Measurements from ENCODE around the gene BRSK1. TPM values are rescaled to one million over a fixed set of nuclear protein-coding genes. Genes with fewer than 3 reads are reported as not detected.

BRSK1 gene
- total RNA-seq, 2 experiments from 2014 or later, result 7.3 to 7.5 TPM

DNA sequence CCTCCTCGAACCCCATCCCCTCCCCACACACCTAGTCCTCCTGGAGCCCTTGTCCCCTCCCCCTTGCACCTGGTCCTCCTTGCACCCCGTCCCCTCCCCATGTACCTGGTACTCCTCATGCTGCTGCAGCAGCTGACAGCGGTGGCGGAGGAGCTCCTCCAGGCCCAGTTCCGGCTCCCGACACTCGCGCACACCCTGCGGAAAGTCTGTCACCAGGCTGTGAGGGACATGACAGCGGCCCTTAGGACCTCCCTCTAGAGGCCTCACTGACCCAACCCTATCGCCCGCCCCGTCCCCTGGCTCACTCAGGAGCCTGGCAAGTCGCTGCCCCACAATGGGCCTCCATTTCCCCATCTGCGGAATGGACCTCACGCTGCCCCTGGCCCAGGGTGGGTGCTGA, 18.6 kb upstream of the BRSK1 start:
- ATAC-seq (no peak), DNase-seq (no peak)
- ChIA-PET POLR2A (no interaction called here), CTCF (no interaction called here)
- Mint-ChIP-seq H3K4me3 (no peak overlapping the region), H3K27ac (no peak overlapping the region), H3K27me3 (ENCODE audit: low read depth) (no peaks in the 10 kb centered on the region), H3K36me3 (ENCODE audit: low read depth) (peaks cover 10% of the 10 kb centered on the region), H3K4me1 (ENCODE audit: low read depth) (peaks cover 7% of the 10 kb centered on the region), H3K9me3 (ENCODE audit: insufficient read depth) (no peaks in the 10 kb centered on the region)

DNA sequence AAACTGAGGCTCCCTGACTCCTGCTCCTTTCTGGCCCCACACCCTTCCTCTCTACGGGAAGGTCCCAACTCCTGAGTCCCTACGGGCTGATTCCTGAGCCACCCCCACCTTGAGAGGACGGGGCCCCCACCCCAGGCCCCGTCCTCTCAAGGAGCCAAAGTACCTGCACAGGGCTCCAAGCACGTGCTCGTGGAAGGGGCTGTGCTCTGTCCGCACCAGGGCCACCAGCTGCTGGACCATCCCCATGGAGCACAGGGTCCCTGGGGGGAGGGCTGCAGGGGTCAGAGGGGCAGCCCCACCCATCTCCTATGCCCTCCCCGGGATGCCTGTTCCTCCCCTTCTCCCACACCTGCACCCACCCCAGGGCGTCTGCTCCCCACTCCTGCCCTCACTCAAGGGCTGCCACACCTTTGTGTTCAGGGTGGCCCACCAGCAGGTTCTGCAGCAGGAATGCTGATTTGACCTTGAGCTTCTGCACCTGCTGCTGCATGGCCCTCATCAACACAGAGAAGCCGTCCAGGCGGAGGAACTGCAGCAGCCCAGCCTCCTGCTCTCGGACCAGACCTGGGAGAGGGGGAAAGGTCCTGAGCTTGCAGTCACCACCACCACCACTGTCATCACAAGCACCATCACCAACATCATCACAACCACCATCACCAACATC, 17.9 kb upstream of the BRSK1 start:
- no peaks in the 10 kb centered on the region for H3K9me3 Mint-ChIP-seq (ENCODE audit: insufficient read depth)
- CTCF ChIA-PET, result no interaction called here
- no peak for ATAC-seq
- POLR2A ChIA-PET, result no interaction called here
- H3K4me3 Mint-ChIP-seq, result no peak overlapping the region
- peaks cover 10% of the 10 kb centered on the region for H3K36me3 Mint-ChIP-seq (ENCODE audit: low read depth)
- H3K27ac Mint-ChIP-seq, result no peak overlapping the region
- H3K27me3 Mint-ChIP-seq (ENCODE audit: low read depth), result no peaks in the 10 kb centered on the region
- DNase-seq, result no peak
- peaks cover 2% of the 10 kb centered on the region for H3K4me1 Mint-ChIP-seq (ENCODE audit: low read depth)

DNA sequence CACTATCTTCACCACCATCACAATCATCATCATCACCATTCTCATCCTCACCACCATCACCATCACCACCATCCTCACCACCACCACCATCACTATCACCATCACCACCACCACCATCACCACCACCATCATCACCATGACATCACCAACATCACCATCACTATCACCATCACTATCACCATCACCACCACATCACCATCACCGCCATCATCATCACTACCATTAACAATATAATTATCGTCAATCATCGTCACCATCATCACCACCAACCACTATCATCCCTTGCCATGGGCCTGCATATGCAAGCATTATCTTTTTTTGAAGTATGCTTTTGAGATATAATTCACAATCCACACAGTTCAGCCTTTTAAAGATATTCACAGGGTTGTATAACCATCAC, 17.4 kb upstream of the BRSK1 start:
- Mint-ChIP-seq H3K27me3 (ENCODE audit: low read depth) (no peaks in the 10 kb centered on the region), H3K36me3 (ENCODE audit: low read depth) (peaks cover 10% of the 10 kb centered on the region), H3K9me3 (ENCODE audit: insufficient read depth) (no peaks in the 10 kb centered on the region), H3K27ac (peak overlapping the region; percentile 0), H3K4me1 (ENCODE audit: low read depth) (peaks cover 2% of the 10 kb centered on the region), H3K4me3 (no peak overlapping the region)
- ChIA-PET POLR2A (no interaction called here), CTCF (no interaction called here)
- DNase-seq (no peak), ATAC-seq (no peak)

DNA sequence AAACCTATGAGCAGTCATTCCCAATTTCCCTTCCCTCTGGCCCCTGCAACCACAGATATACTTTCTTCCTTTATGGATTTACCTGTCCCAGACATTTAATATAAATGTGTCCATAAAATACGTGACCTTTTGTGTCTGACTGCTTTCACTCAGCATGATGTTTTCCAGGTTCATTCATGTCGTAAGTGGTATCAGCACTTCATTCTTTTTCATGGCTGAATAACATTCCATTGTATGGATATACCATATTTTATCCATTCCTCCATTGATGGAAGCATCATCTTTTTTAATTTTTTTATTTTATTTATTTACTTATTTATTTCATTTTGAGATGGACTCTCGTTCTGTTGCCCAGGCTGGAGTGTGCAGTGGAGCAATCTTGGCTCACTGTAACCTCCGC, 17.0 kb upstream of the BRSK1 start:
- no peak overlapping the region for H3K27ac Mint-ChIP-seq
- peaks cover 10% of the 10 kb centered on the region for H3K36me3 Mint-ChIP-seq (ENCODE audit: low read depth)
- DNase-seq (no peak), ATAC-seq (no peak)
- no peaks in the 10 kb centered on the region for H3K9me3 Mint-ChIP-seq (ENCODE audit: insufficient read depth)
- H3K27me3 Mint-ChIP-seq (ENCODE audit: low read depth), result no peaks in the 10 kb centered on the region
- peaks cover 2% of the 10 kb centered on the region for H3K4me1 Mint-ChIP-seq (ENCODE audit: low read depth)
- no peak overlapping the region for H3K4me3 Mint-ChIP-seq
- CTCF ChIA-PET, result no interaction called here
- POLR2A ChIA-PET, result no interaction called here

DNA sequence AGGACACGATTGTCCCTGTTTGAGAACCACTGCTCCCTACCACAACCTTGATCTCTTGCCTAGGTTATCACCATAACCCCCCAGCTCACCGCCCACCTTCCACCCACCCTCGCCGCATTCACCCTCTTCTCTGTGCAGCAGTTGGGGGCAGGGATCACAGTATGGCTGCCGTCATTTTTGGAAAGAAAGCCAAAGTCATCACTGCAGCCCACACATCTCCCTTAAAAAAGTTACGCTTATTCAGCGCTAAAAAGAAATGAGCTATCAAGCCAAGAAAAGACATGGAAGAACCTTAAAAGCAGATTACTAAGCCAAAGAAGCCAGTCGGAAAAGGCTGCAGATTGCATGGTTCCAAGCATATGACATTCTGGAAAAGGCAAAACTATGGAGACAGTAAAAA, 14.5 kb upstream of the BRSK1 start:
- CTCF ChIA-PET, result interaction anchor here (1.4 kb wide), 1 partner anchor 9 kb away, joined by 3 read pairs; no protein-coding TSS in a partner anchor
- ATAC-seq, result no peak
- peak overlapping the region; percentile 23 for H3K27ac Mint-ChIP-seq

DNA sequence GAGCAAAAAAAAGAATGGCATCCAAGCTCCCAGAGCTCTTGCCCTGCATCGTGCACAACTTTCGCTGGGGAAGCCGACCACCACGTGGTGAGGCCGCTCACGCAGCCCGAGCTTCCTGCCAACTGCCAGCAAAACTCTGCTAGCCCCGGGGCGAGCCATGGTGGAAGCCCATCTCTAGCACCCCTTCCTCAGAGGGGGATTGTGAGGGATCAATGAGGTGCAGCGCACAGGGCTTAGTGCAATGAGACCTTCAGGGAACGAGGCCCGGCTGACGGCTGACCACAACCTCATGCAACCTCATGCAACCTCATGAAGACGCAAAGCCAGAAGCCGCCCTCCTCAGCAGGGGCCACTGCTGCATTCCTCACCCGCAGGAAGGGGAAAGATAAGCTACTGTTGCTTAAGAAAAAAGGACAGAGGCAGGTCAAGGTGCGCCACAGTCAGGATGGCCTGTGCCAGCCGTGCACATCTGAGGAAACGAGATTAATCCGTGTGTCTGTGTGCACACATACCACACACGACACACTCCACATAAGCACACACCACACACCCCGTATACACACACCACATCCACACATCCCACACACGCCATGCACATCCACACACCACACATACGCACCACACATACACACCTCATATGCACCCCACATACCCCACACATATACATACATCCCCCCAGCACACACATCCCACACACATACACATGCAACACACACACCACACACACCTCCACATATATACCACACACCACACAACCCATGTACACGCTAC, 13.4 kb upstream of the BRSK1 start:
- CTCF ChIA-PET, result no interaction called here
- POLR2A ChIA-PET, result interaction anchor here (0.6 to 1.9 kb wide), 2 partner anchors 11 to 104 kb away, joined by 3 to 9 read pairs; partner anchors contain the start of gene PPP6R1
- Mint-ChIP-seq H3K4me3 (no peak overlapping the region), H3K4me1 (ENCODE audit: low read depth) (peaks cover 4% of the 10 kb centered on the region), H3K36me3 (ENCODE audit: low read depth) (peaks cover 13% of the 10 kb centered on the region), H3K27me3 (ENCODE audit: low read depth) (no peaks in the 10 kb centered on the region), H3K9me3 (ENCODE audit: insufficient read depth) (no peaks in the 10 kb centered on the region), H3K27ac (no peak overlapping the region)
- DNase-seq (no peak), ATAC-seq (peak; percentile 32)

More for the DNA sequence above, 14.5 kb upstream of the BRSK1 start:
- Mint-ChIP-seq H3K36me3 (ENCODE audit: low read depth) (peaks cover 13% of the 10 kb centered on the region), H3K4me1 (ENCODE audit: low read depth) (peaks cover 2% of the 10 kb centered on the region), H3K27me3 (ENCODE audit: low read depth) (no peaks in the 10 kb centered on the region), H3K9me3 (ENCODE audit: insufficient read depth) (no peaks in the 10 kb centered on the region), H3K4me3 (no peak overlapping the region)
- POLR2A ChIA-PET, result interaction anchor here (1.0 to 1.9 kb wide), 2 partner anchors 10 to 14 kb away, joined by 3 to 9 read pairs; partner anchors contain the start of genes BRSK1 and PPP6R1
- DNase-seq, result no peak

DNA sequence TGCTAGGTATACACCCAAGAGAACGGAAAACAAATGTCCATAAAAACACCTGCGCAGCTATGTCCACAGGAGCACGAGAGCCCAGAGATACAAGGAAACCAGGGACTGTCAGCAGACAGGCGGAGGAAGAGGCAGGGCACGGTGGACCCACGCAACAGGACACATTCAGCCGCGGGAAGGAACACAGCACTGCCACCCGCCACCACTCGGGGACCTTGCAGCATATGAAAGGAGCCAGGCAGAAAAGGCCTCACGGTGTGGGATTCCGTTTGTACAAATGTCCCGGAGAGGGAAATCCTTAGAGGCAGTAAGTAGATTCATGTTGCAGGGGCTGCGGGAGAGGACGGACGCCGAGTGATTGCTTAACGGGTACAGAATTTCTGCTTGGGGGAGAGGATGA, 11.7 kb upstream of the BRSK1 start:
- ATAC-seq (no peak), DNase-seq (no peak)
- Mint-ChIP-seq H3K4me1 (ENCODE audit: low read depth) (peaks cover 12% of the 10 kb centered on the region), H3K27ac (no peak overlapping the region), H3K4me3 (no peak overlapping the region), H3K36me3 (ENCODE audit: low read depth) (peaks cover 14% of the 10 kb centered on the region), H3K9me3 (ENCODE audit: insufficient read depth) (no peaks in the 10 kb centered on the region), H3K27me3 (ENCODE audit: low read depth) (no peaks in the 10 kb centered on the region)
- POLR2A ChIA-PET, result no interaction called here
- CTCF ChIA-PET, result no interaction called here

DNA sequence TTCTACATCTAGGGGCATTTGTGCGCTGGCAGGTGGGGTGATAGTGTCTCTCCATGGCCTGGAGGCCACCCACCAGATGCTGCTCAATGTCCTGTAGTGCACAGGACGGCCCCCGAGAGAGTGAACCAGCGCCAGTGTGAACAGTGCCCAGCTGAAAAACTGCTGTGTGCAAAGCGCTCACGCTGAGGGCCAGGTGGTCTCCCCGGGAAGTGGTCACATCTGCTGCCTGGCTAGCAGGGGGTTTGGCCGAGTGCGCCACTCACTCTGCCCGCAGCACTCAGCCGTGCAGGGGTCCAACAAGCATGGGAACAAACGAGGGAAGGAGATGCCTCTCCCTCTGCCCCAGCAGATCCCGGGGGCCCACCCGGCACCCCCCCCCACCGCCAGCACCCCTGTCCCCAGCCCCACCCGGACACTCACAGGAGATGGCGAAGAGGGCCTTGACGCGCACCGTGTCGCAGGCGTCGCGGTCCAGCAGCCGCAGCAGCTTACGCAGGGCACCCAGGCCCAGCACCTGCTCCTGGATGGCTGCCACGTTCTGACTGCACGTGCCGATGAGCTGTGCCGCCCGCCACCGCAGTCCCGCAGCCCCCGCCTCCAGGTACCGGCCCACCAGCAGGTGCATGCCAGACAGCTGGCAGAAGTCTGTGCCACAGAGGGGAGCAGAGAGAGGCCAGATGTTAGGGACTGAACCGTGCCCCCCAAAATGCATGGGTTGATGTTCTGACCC, 9.7 kb upstream of the BRSK1 start:
- no peak overlapping the region for H3K4me3 Mint-ChIP-seq
- no peak for DNase-seq
- CTCF ChIA-PET, result no interaction called here
- POLR2A ChIA-PET, result interaction anchor here (0.5 kb wide), 1 partner anchor 281 kb away, joined by 3 read pairs; no protein-coding TSS in a partner anchor
- peaks cover 21% of the 10 kb centered on the region for H3K4me1 Mint-ChIP-seq (ENCODE audit: low read depth)
- H3K9me3 Mint-ChIP-seq (ENCODE audit: insufficient read depth), result no peaks in the 10 kb centered on the region
- peaks cover 14% of the 10 kb centered on the region for H3K36me3 Mint-ChIP-seq (ENCODE audit: low read depth)
- no peak for ATAC-seq
- H3K27ac Mint-ChIP-seq, result no peak overlapping the region
- H3K27me3 Mint-ChIP-seq (ENCODE audit: low read depth), result no peaks in the 10 kb centered on the region

DNA sequence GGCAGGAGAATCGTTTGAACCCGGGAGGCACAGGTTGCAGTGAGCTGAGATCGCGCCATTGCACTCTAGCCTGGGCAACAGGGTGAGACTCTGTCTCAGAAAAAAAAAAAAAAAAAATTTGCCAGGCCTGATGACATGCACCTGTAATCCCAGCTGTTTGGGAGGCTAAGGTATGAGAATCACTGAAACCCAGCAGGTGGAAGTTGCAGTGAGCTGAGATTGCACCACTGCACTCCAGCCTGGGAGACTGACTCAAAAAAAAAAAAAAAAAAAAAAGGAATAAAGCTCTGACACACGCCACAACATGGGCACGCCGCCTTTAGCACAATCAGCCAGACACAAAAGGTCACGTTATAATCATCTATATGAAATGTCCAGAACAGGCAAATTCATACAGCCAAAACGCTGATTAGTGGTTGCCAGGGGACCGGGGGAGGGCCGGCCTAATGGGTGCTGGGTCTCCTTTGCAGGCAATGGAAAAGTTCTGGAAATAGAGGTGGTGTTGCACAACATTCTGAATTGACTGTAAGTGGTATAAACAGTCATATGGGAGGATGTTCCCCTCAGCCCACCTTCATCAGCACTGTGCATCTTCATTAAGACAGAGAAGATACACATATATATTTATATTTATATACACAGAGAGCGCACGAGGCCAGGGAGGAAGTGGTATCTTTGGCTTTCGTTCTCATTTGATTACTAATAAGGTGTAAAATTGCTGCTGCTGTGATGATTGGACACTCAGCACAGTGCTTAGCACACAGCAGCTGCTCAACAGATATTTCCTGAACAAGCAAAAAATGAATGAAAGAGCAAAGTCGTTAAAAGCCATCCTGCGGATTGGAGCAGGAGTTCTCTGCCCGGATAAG, 7.7 kb upstream of the BRSK1 start:
- DNase-seq, result peak; percentile 32

DNA sequence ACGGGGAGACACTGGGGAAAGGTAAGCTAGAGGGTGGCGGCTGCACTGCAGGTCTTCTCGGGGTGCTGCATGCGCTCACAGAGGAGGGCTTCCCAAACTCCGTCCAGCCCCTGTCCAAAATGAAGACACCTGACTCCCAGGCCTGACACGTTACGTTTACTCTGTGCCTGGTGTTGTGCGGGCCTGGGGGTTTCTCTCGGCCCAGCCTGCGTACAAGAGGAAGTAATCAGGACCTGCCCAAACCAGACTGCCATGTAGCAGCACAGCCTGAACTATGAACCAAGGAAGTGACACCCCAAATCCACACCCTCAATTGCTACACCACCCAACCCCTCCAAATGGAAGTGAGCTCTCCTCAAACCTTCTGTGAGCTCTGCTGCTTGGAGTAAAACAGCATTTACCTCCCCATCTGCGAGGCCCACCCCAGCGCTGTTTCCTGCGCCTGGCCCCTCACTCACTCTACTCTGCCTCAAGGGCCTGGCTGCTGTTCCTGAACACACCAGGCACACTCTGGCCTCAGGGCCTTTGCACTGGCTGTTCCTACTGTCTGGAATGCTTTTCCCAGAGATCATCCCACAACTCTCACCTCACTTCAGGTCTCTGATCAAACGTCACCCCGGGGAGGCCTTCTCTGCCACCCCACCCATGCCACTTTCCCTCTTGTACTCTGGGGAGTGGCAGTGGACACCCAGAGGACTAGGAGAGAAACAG, 6.9 kb upstream of the BRSK1 start:
- Mint-ChIP-seq H3K4me3 (peak overlapping the region; percentile 32), H3K9me3 (ENCODE audit: insufficient read depth) (no peaks in the 10 kb centered on the region), H3K27me3 (ENCODE audit: low read depth) (no peaks in the 10 kb centered on the region), H3K4me1 (ENCODE audit: low read depth) (peaks cover 41% of the 10 kb centered on the region), H3K36me3 (ENCODE audit: low read depth) (peaks cover 17% of the 10 kb centered on the region), H3K27ac (peak overlapping the region; percentile 84)
- POLR2A ChIA-PET, result interaction anchor here (1.5 to 3.6 kb wide), 2 partner anchors 17 to 63 kb away, joined by 4 to 35 read pairs; partner anchors contain the start of genes KMT5C and PPP6R1
- DNase-seq, result no peak
- no peak for ATAC-seq
- CTCF ChIA-PET, result interaction anchor here (1.3 to 1.6 kb wide), 2 partner anchors 18 to 62 kb away, joined by 4 read pairs; partner anchors contain the start of genes KMT5C and PPP6R1

More for the DNA sequence above, 7.7 kb upstream of the BRSK1 start:
- POLR2A ChIA-PET, result interaction anchor here (0.6 kb wide), 1 partner anchor 63 kb away, joined by 3 read pairs; the partner anchor contains the start of gene KMT5C
- no peak overlapping the region for H3K4me3 Mint-ChIP-seq
- ATAC-seq, result no peak
- peaks cover 17% of the 10 kb centered on the region for H3K36me3 Mint-ChIP-seq (ENCODE audit: low read depth)
- no peaks in the 10 kb centered on the region for H3K27me3 Mint-ChIP-seq (ENCODE audit: low read depth)
- peaks cover 37% of the 10 kb centered on the region for H3K4me1 Mint-ChIP-seq (ENCODE audit: low read depth)
- H3K27ac Mint-ChIP-seq, result peak overlapping the region; percentile 84
- no peaks in the 10 kb centered on the region for H3K9me3 Mint-ChIP-seq (ENCODE audit: insufficient read depth)
- CTCF ChIA-PET, result interaction anchor here (0.9 to 1.6 kb wide), 2 partner anchors 13 to 17 kb away, joined by 3 to 4 read pairs; partner anchors contain the start of gene PPP6R1
